ENCODE results near the gene ADAM10. TPM values are rescaled to one million over a fixed set of nuclear protein-coding genes. Genes with fewer than 3 reads are reported as not detected.

Gene ADAM10
- total RNA-seq, 1 experiment from 2014 or later = 133 TPM

GRCh38 chr15:58755350-58755749 lies 5.8 kb upstream of the ADAM10 start:
- Mint-ChIP-seq H3K9me3 (no peaks in the 10 kb centered on the region), H3K27me3 (ENCODE audit: low read depth) (no peaks in the 10 kb centered on the region), H3K4me3 (no peak overlapping the region), H3K4me1 (peaks cover 3% of the 10 kb centered on the region), H3K27ac (no peak overlapping the region), H3K36me3 (no peaks in the 10 kb centered on the region)
- TF ChIP-seq NR1H2 (CRISPR knock-in tag; IDR thresholded peaks at IDR 0.05) (no peak), ZNF425 (CRISPR knock-in tag; conservative IDR thresholded peaks at IDR 0.05) (no peak), EMX1 (CRISPR knock-in tag; IDR thresholded peaks at IDR 0.05) (no peak), TEAD1 (CRISPR knock-in tag; IDR thresholded peaks at IDR 0.05) (no peak), FOXJ3 (CRISPR knock-in tag; IDR thresholded peaks at IDR 0.05; ENCODE audit: borderline replicate concordance) (no peak), MXD4 (CRISPR knock-in tag; IDR thresholded peaks at IDR 0.05; ENCODE audit: borderline replicate concordance) (no peak), GABPB1 (CRISPR knock-in tag; IDR thresholded peaks at IDR 0.05) (no peak), MAX (CRISPR knock-in tag; IDR thresholded peaks at IDR 0.05) (no peak), ZNF121 (CRISPR knock-in tag; IDR thresholded peaks at IDR 0.05) (no peak), TEAD4 (CRISPR knock-in tag; IDR thresholded peaks at IDR 0.05) (no peak)
- TF ChIP-seq, protein P1, sequence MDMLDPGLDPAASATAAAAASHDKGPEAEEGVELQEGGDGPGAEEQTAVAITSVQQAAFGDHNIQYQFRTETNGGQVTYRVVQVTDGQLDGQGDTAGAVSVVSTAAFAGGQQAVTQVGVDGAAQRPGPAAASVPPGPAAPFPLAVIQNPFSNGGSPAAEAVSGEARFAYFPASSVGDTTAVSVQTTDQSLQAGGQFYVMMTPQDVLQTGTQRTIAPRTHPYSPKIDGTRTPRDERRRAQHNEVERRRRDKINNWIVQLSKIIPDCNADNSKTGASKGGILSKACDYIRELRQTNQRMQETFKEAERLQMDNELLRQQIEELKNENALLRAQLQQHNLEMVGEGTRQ (CRISPR knock-in tag; IDR thresholded peaks at IDR 0.05) = no peak
- TF ChIP-seq, protein P2, sequence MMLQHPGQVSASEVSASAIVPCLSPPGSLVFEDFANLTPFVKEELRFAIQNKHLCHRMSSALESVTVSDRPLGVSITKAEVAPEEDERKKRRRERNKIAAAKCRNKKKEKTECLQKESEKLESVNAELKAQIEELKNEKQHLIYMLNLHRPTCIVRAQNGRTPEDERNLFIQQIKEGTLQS (CRISPR knock-in tag; conservative IDR thresholded peaks at IDR 0.05) = no peak
- TF ChIP-seq, protein P3, sequence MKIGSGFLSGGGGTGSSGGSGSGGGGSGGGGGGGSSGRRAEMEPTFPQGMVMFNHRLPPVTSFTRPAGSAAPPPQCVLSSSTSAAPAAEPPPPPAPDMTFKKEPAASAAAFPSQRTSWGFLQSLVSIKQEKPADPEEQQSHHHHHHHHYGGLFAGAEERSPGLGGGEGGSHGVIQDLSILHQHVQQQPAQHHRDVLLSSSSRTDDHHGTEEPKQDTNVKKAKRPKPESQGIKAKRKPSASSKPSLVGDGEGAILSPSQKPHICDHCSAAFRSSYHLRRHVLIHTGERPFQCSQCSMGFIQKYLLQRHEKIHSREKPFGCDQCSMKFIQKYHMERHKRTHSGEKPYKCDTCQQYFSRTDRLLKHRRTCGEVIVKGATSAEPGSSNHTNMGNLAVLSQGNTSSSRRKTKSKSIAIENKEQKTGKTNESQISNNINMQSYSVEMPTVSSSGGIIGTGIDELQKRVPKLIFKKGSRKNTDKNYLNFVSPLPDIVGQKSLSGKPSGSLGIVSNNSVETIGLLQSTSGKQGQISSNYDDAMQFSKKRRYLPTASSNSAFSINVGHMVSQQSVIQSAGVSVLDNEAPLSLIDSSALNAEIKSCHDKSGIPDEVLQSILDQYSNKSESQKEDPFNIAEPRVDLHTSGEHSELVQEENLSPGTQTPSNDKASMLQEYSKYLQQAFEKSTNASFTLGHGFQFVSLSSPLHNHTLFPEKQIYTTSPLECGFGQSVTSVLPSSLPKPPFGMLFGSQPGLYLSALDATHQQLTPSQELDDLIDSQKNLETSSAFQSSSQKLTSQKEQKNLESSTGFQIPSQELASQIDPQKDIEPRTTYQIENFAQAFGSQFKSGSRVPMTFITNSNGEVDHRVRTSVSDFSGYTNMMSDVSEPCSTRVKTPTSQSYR (CRISPR knock-in tag; IDR thresholded peaks at IDR 0.05) = no peak
- TF ChIP-seq, protein P4, sequence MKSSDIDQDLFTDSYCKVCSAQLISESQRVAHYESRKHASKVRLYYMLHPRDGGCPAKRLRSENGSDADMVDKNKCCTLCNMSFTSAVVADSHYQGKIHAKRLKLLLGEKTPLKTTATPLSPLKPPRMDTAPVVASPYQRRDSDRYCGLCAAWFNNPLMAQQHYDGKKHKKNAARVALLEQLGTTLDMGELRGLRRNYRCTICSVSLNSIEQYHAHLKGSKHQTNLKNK (CRISPR knock-in tag; IDR thresholded peaks at IDR 0.05) = no peak
- TF ChIP-seq, protein P5, sequence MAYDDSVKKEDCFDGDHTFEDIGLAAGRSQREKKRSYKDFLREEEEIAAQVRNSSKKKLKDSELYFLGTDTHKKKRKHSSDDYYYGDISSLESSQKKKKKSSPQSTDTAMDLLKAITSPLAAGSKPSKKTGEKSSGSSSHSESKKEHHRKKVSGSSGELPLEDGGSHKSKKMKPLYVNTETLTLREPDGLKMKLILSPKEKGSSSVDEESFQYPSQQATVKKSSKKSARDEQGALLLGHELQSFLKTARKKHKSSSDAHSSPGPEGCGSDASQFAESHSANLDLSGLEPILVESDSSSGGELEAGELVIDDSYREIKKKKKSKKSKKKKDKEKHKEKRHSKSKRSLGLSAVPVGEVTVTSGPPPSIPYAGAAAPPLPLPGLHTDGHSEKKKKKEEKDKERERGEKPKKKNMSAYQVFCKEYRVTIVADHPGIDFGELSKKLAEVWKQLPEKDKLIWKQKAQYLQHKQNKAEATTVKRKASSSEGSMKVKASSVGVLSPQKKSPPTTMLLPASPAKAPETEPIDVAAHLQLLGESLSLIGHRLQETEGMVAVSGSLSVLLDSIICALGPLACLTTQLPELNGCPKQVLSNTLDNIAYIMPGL (CRISPR knock-in tag; IDR thresholded peaks at IDR 0.05) = no peak
- ATAC-seq = no peak
- ChIA-PET CTCF (interaction anchor here (0.6 to 1.7 kb wide), 2 partner anchors 15 to 137 kb away, joined by 3 to 7 read pairs; partner anchors contain the start of gene MINDY2), POLR2A (no interaction called here)
- DNase-seq (ENCODE audit: low spot score) = no peak

GRCh38 chr15:58752716-58753115 lies 3.2 kb upstream of the ADAM10 start:
- no peak for DNase-seq (ENCODE audit: low spot score)
- CTCF ChIA-PET = interaction anchor here (0.6 to 1.3 kb wide), 3 partner anchors 18 to 686 kb away, joined by 3 to 9 read pairs (median 4); partner anchors contain the start of gene MINDY2
- Mint-ChIP-seq H3K9me3 (no peaks in the 10 kb centered on the region), H3K4me3 (no peak overlapping the region), H3K27me3 (ENCODE audit: low read depth) (no peaks in the 10 kb centered on the region), H3K4me1 (peaks cover 15% of the 10 kb centered on the region), H3K27ac (no peak overlapping the region), H3K36me3 (no peaks in the 10 kb centered on the region)
- POLR2A ChIA-PET = interaction anchor here (1.0 kb wide), 1 partner anchor 19 kb away, joined by 3 read pairs; the partner anchor contains the start of gene MINDY2
- ATAC-seq = no peak
- no peak for TF ChIP-seq ZNF425 (CRISPR knock-in tag; conservative IDR thresholded peaks at IDR 0.05)
- no peak for TF ChIP-seq NR1H2 (CRISPR knock-in tag; IDR thresholded peaks at IDR 0.05)
- no peak for TF ChIP-seq IRF1 (CRISPR knock-in tag; IDR thresholded peaks at IDR 0.05)
- no peak for TF ChIP-seq ZNF671 (CRISPR knock-in tag; IDR thresholded peaks at IDR 0.05)
- no peak for TF ChIP-seq ELF4 (CRISPR knock-in tag; IDR thresholded peaks at IDR 0.05; ENCODE audit: low read depth)
- no peak for TF ChIP-seq ZNF121 (CRISPR knock-in tag; IDR thresholded peaks at IDR 0.05)
- TF ChIP-seq NR2C2 (CRISPR knock-in tag; IDR thresholded peaks at IDR 0.05) = no peak
- no peak for TF ChIP-seq FOXP1 (CRISPR knock-in tag; IDR thresholded peaks at IDR 0.05; ENCODE audit: borderline replicate concordance)
- TF ChIP-seq ZNF317 (CRISPR knock-in tag; IDR thresholded peaks at IDR 0.05; ENCODE audit: borderline replicate concordance, low read depth) = no peak
- TF ChIP-seq ZNF396 (CRISPR knock-in tag; IDR thresholded peaks at IDR 0.05; ENCODE audit: borderline replicate concordance) = no peak
- TF ChIP-seq ZNF219 (CRISPR knock-in tag; IDR thresholded peaks at IDR 0.05; ENCODE audit: borderline replicate concordance) = no peak
- TF ChIP-seq SMAD4 (CRISPR knock-in tag; IDR thresholded peaks at IDR 0.05) = no peak
